Mammary epithelial cell (primary cell): Measurements from ENCODE around the gene FAM136A.

ENCODE experiments used
- CTCF ChIP-seq, 2 donors: IDR thresholded peaks in 1 of 2; conservative IDR thresholded peaks in 1 of 2; 2 replicates each; pipeline ENCODE4 v1.5.1; 2011 to 2012; ENCODE audit warnings: inconsistent platforms in 2 of 2, low read length in 2 of 2, mild to moderate bottlenecking in 2 of 2, control low read depth in 1 of 2, low read depth in 1 of 2; ENCODE audit not compliant: insufficient read depth in 1 of 2; ENCODE audit errors: extremely low read depth in 1 of 2
- EZH2 ChIP-seq: IDR thresholded peaks from 2 replicates; pipeline ENCODE4 v1.6.1; 2012; ENCODE audit warnings: low read length, inconsistent platforms, borderline replicate concordance

- no peak for TF ChIP-seq CTCF (conservative IDR thresholded peaks at IDR 0.05 in 1 of 2, IDR thresholded peaks at IDR 0.05 in 1 of 2; ENCODE audit: extremely low read depth in 1 of 2, insufficient read depth in 1 of 2, low read depth in 1 of 2, low read length in 2 of 2)
- no peak for TF ChIP-seq EZH2
Observed at GRCh38 chr2:70310899-70311298, 9.0 kb upstream of the FAM136A start.
